Measurements from ENCODE around the gene DLAT.
"Not testable (repeated sequence)": the region's sequence is repeated elsewhere in the genome, so short reads cannot be mapped to it uniquely, and the experiment has no call there.

Gene DLAT

GRCh38 chr11:112062923-112063322, 37.7 kb downstream of the DLAT start:
- Histone ChIP-seq H3K36me3 (ENCODE audit: control insufficient read depth, insufficient read depth, low read length) (peaks cover 5% of the 10 kb centered on the region), H3K9ac (ENCODE audit: low read depth, low read length) (no peak overlapping the region), H3K9me3 (ENCODE audit: control insufficient read depth, insufficient read depth, low read length) (no peaks in the 10 kb centered on the region), H3K27me3 (ENCODE audit: control insufficient read depth, insufficient read depth, low read length) (no peaks in the 10 kb centered on the region), H3K4me1 (ENCODE audit: control insufficient read depth, insufficient read depth, low read length) (no peaks in the 10 kb centered on the region), H3K4me3 (ENCODE audit: low read depth, low read length) (no peak overlapping the region)

- H3K4me3 ChIP-seq (ENCODE audit: low read depth, low read length): peak within 1 kb of the TSS; percentile 97
Measured at GRCh38 chr11:112073941-112074811, 49.0 kb downstream of the DLAT start, which contains the start of the genes NKAPD1 and PIH1D2. NKAPD1 (plus strand) TSS chr11:112074299; CDS start chr11:112075575, 1,276 bp downstream. PIH1D2 (minus strand) TSS chr11:112074017; CDS start chr11:112073174, 843 bp downstream.

GRCh38 chr11:112082729-112083128, 57.5 kb downstream of the DLAT start:
- Histone ChIP-seq H3K4me1 (ENCODE audit: control insufficient read depth, insufficient read depth, low read length) (no peaks in the 10 kb centered on the region), H3K36me3 (ENCODE audit: control insufficient read depth, insufficient read depth, low read length) (peaks cover 17% of the 10 kb centered on the region), H3K9ac (ENCODE audit: low read depth, low read length) (no peak overlapping the region), H3K9me3 (ENCODE audit: control insufficient read depth, insufficient read depth, low read length) (no peaks in the 10 kb centered on the region), H3K27me3 (ENCODE audit: control insufficient read depth, insufficient read depth, low read length) (no peaks in the 10 kb centered on the region), H3K4me3 (ENCODE audit: low read depth, low read length) (no peak overlapping the region)

More at GRCh38 chr11:112073941-112074811, 49.0 kb downstream of the DLAT start, which contains the start of the genes NKAPD1 and PIH1D2:
- Histone ChIP-seq H3K36me3 (ENCODE audit: control insufficient read depth, insufficient read depth, low read length) (peaks cover 9% of the 10 kb centered on the region), H3K27me3 (ENCODE audit: control insufficient read depth, insufficient read depth, low read length) (no peaks in the 10 kb centered on the region), H3K9me3 (ENCODE audit: control insufficient read depth, insufficient read depth, low read length) (no peaks in the 10 kb centered on the region), H3K4me1 (ENCODE audit: control insufficient read depth, insufficient read depth, low read length) (peaks cover 8% of the 10 kb centered on the region), H3K9ac (ENCODE audit: low read depth, low read length) (peak within 1 kb of the TSS; percentile 98)

- H3K9me3 ChIP-seq (ENCODE audit: control insufficient read depth, insufficient read depth, low read length): no peaks in the 10 kb centered on the region
- H3K9ac ChIP-seq (ENCODE audit: low read depth, low read length): peak overlapping the region; percentile 92
- peak overlapping the region; percentile 97 for H3K4me3 ChIP-seq (ENCODE audit: low read depth, low read length)
- no peaks in the 10 kb centered on the region for H3K27me3 ChIP-seq (ENCODE audit: control insufficient read depth, insufficient read depth, low read length)
- no peaks in the 10 kb centered on the region for H3K4me1 ChIP-seq (ENCODE audit: control insufficient read depth, insufficient read depth, low read length)
- peaks cover 20% of the 10 kb centered on the region for H3K36me3 ChIP-seq (ENCODE audit: control insufficient read depth, insufficient read depth, low read length)
Measured at GRCh38 chr11:112085822-112086421, 60.7 kb downstream of the DLAT start.

GRCh38 chr11:112086422-112087191, 61.4 kb downstream of the DLAT start, which contains the start of the genes SDHD and TIMM8B:
SDHD (plus strand) TSS chr11:112086873; CDS start chr11:112086908, 35 bp downstream.
TIMM8B (minus strand) TSS chr11:112086756; CDS start chr11:112086723, 33 bp downstream.
- Histone ChIP-seq H3K36me3 (ENCODE audit: control insufficient read depth, insufficient read depth, low read length) (peaks cover 20% of the 10 kb centered on the region), H3K9me3 (ENCODE audit: control insufficient read depth, insufficient read depth, low read length) (no peaks in the 10 kb centered on the region)

GRCh38 chr11:112087212-112087611, 62.0 kb downstream of the DLAT start:
- Histone ChIP-seq H3K4me1 (ENCODE audit: control insufficient read depth, insufficient read depth, low read length) (no peaks in the 10 kb centered on the region), H3K27me3 (ENCODE audit: control insufficient read depth, insufficient read depth, low read length) (no peaks in the 10 kb centered on the region), H3K4me3 (ENCODE audit: low read depth, low read length) (peak overlapping the region; percentile 97), H3K9me3 (ENCODE audit: control insufficient read depth, insufficient read depth, low read length) (no peaks in the 10 kb centered on the region), H3K9ac (ENCODE audit: low read depth, low read length) (peak overlapping the region; percentile 97), H3K36me3 (ENCODE audit: control insufficient read depth, insufficient read depth, low read length) (peaks cover 20% of the 10 kb centered on the region)

More at GRCh38 chr11:112086422-112087191, 61.4 kb downstream of the DLAT start, which contains the start of the genes SDHD and TIMM8B:
- H3K27me3 ChIP-seq (ENCODE audit: control insufficient read depth, insufficient read depth, low read length): no peaks in the 10 kb centered on the region
- peak within 1 kb of the TSS; percentile 97 for H3K4me3 ChIP-seq (ENCODE audit: low read depth, low read length)
- peak within 1 kb of the TSS; percentile 97 for H3K9ac ChIP-seq (ENCODE audit: low read depth, low read length)
- no peaks in the 10 kb centered on the region for H3K4me1 ChIP-seq (ENCODE audit: control insufficient read depth, insufficient read depth, low read length)

- not testable (repeated sequence) for H3K9me3 ChIP-seq (ENCODE audit: control insufficient read depth, insufficient read depth, low read length); H3K27me3 ChIP-seq (ENCODE audit: control insufficient read depth, insufficient read depth, low read length); H3K36me3 ChIP-seq (ENCODE audit: control insufficient read depth, insufficient read depth, low read length); H3K9ac ChIP-seq (ENCODE audit: low read depth, low read length); H3K4me3 ChIP-seq (ENCODE audit: low read depth, low read length); H3K4me1 ChIP-seq (ENCODE audit: control insufficient read depth, insufficient read depth, low read length)
Measured at GRCh38 chr11:112095302-112095701, 70.1 kb downstream of the DLAT start.

- H3K36me3 ChIP-seq (ENCODE audit: control insufficient read depth, insufficient read depth, low read length): no peaks in the 10 kb centered on the region
- H3K4me1 ChIP-seq (ENCODE audit: control insufficient read depth, insufficient read depth, low read length): no peaks in the 10 kb centered on the region
- H3K9me3 ChIP-seq (ENCODE audit: control insufficient read depth, insufficient read depth, low read length): no peaks in the 10 kb centered on the region
- H3K27me3 ChIP-seq (ENCODE audit: control insufficient read depth, insufficient read depth, low read length): no peaks in the 10 kb centered on the region
- H3K9ac ChIP-seq (ENCODE audit: low read depth, low read length): no peak overlapping the region
- H3K4me3 ChIP-seq (ENCODE audit: low read depth, low read length): no peak overlapping the region
Measured at GRCh38 chr11:112096194-112096593, 71.0 kb downstream of the DLAT start.

- no peak overlapping the region for H3K4me3 ChIP-seq (ENCODE audit: low read depth, low read length)
- no peaks in the 10 kb centered on the region for H3K36me3 ChIP-seq (ENCODE audit: control insufficient read depth, insufficient read depth, low read length)
- no peak overlapping the region for H3K9ac ChIP-seq (ENCODE audit: low read depth, low read length)
- H3K9me3 ChIP-seq (ENCODE audit: control insufficient read depth, insufficient read depth, low read length): no peaks in the 10 kb centered on the region
- H3K4me1 ChIP-seq (ENCODE audit: control insufficient read depth, insufficient read depth, low read length): no peaks in the 10 kb centered on the region
- no peaks in the 10 kb centered on the region for H3K27me3 ChIP-seq (ENCODE audit: control insufficient read depth, insufficient read depth, low read length)
Measured at GRCh38 chr11:112097734-112098528, 72.7 kb downstream of the DLAT start.

- Histone ChIP-seq H3K9ac (ENCODE audit: low read depth, low read length) (no peak overlapping the region), H3K4me1 (ENCODE audit: control insufficient read depth, insufficient read depth, low read length) (no peaks in the 10 kb centered on the region), H3K27me3 (ENCODE audit: control insufficient read depth, insufficient read depth, low read length) (no peaks in the 10 kb centered on the region), H3K4me3 (ENCODE audit: low read depth, low read length) (no peak overlapping the region), H3K36me3 (ENCODE audit: control insufficient read depth, insufficient read depth, low read length) (no peaks in the 10 kb centered on the region), H3K9me3 (ENCODE audit: control insufficient read depth, insufficient read depth, low read length) (no peaks in the 10 kb centered on the region)
Measured at GRCh38 chr11:112100462-112100861, 75.3 kb downstream of the DLAT start.
